ENCODE data around the gene PLEKHA6. TPM values are rescaled to one million over a fixed set of nuclear protein-coding genes. Genes with fewer than 3 reads are reported as not detected.

Gene PLEKHA6
- polyA plus RNA-seq, 3 donors: 0.08 TPM; not detected in 1

GRCh38 chr1:204257446-204257845, 102.3 kb downstream of the PLEKHA6 start:
- no peak for DNase-seq
- H3K27me3 ChIP-seq (ENCODE audit: control insufficient read depth in 2 of 2, insufficient read depth in 2 of 2, low read length in 2 of 2): no peaks in the 10 kb centered on the region
- no peak overlapping the region for H3K27ac ChIP-seq (ENCODE audit: low read depth in 1 of 2, low read length in 2 of 2)
- 94% methylated on average over 22 of the region's 24 CpGs for WGBS (ENCODE audit: insufficient coverage)
- Mint-ChIP-seq H3K36me3 (no peaks in the 10 kb centered on the region), H3K9me3 (no peaks in the 10 kb centered on the region), H3K4me3 (no peak overlapping the region), H3K4me1 (peaks cover 17% of the 10 kb centered on the region), H3K27me3 (ENCODE audit: low read depth in 3 of 3) (peaks cover 0 to 5% (median 2%) of the 10 kb centered on the region in 3 donors), H3K27ac (peak overlapping the region in 1 of 7 donors; percentile 26)
- no peak overlapping the region for H2AFZ ChIP-seq (ENCODE audit: insufficient read depth, low read depth, low read length, poor library complexity, severe bottlenecking)
- intact Hi-C loops (cut with micrococcal nuclease): no loop called here
- no peak for TF ChIP-seq CTCF (IDR thresholded peaks at IDR 0.05)
- H3K4me3 ChIP-seq (replicated peaks in 1 of 3; ENCODE audit: low read depth in 2 of 3, low read length in 3 of 3): no peak overlapping the region
- H4K20me1 ChIP-seq (ENCODE audit: insufficient read depth, low read length): no peaks in the 10 kb centered on the region
- H3K79me2 ChIP-seq (ENCODE audit: insufficient read depth, low read length): no peaks in the 10 kb centered on the region
- no peak overlapping the region for H3K9ac ChIP-seq (ENCODE audit: insufficient read depth, low read length, poor library complexity, severe bottlenecking)
- peaks cover 12% of the 10 kb centered on the region in 2 donors for H3K4me1 ChIP-seq (ENCODE audit: control insufficient read depth in 1 of 2, insufficient read depth in 2 of 2, low read length in 2 of 2)
- H3K9me3 ChIP-seq (replicated peaks in 1 of 2; ENCODE audit: control insufficient read depth in 1 of 2, insufficient read depth in 1 of 2, low read length in 2 of 2): no peaks in the 10 kb centered on the region
- no peaks in the 10 kb centered on the region for H3K36me3 ChIP-seq (replicated peaks in 1 of 2; ENCODE audit: control insufficient read depth in 1 of 2, insufficient read depth in 2 of 2, low read length in 2 of 2)
- no peak overlapping the region for H3K4me2 ChIP-seq (replicated peaks; ENCODE audit: extremely low read depth, low read length, poor library complexity, severe bottlenecking)

- H3K27ac ChIP-seq (ENCODE audit: low read depth in 1 of 2, low read length in 2 of 2): no peak overlapping the region
- 100% methylated on average over 4 of the region's 10 CpGs for WGBS (ENCODE audit: insufficient coverage)
- no peaks in the 10 kb centered on the region for H3K36me3 Mint-ChIP-seq
- H3K9me3 ChIP-seq (replicated peaks in 1 of 2; ENCODE audit: control insufficient read depth in 1 of 2, insufficient read depth in 1 of 2, low read length in 2 of 2): no peaks in the 10 kb centered on the region
- intact Hi-C loops (cut with micrococcal nuclease): no loop called here
- no peaks in the 10 kb centered on the region for H4K20me1 ChIP-seq (ENCODE audit: insufficient read depth, low read length)
- H3K27ac Mint-ChIP-seq: no peak overlapping the region
- DNase-seq: no peak
- H3K4me2 ChIP-seq (replicated peaks; ENCODE audit: extremely low read depth, low read length, poor library complexity, severe bottlenecking): no peak overlapping the region
- H3K4me1 Mint-ChIP-seq: peaks cover 17% of the 10 kb centered on the region
- peaks cover 0 to 4% (median 2%) of the 10 kb centered on the region in 3 donors for H3K27me3 Mint-ChIP-seq (ENCODE audit: low read depth in 3 of 3)
- peaks cover 12% of the 10 kb centered on the region in 2 donors for H3K4me1 ChIP-seq (ENCODE audit: control insufficient read depth in 1 of 2, insufficient read depth in 2 of 2, low read length in 2 of 2)
- H3K27me3 ChIP-seq (ENCODE audit: control insufficient read depth in 2 of 2, insufficient read depth in 2 of 2, low read length in 2 of 2): no peaks in the 10 kb centered on the region
- peak overlapping the region in 1 of 2 donors; percentile 12 for H3K4me3 Mint-ChIP-seq
- no peak overlapping the region for H3K9ac ChIP-seq (ENCODE audit: insufficient read depth, low read length, poor library complexity, severe bottlenecking)
- TF ChIP-seq CTCF (IDR thresholded peaks at IDR 0.05): no peak
- H3K36me3 ChIP-seq (replicated peaks in 1 of 2; ENCODE audit: control insufficient read depth in 1 of 2, insufficient read depth in 2 of 2, low read length in 2 of 2): no peaks in the 10 kb centered on the region
- H3K9me3 Mint-ChIP-seq: no peaks in the 10 kb centered on the region
- no peak overlapping the region for H3K4me3 ChIP-seq (replicated peaks in 1 of 3; ENCODE audit: low read depth in 2 of 3, low read length in 3 of 3)
- H2AFZ ChIP-seq (ENCODE audit: insufficient read depth, low read depth, low read length, poor library complexity, severe bottlenecking): peak overlapping the region; percentile 2
- H3K79me2 ChIP-seq (ENCODE audit: insufficient read depth, low read length): no peaks in the 10 kb centered on the region
Observed at GRCh38 chr1:204256531-204256930, 103.2 kb downstream of the PLEKHA6 start.

All from CD14-positive monocyte (primary cell).